ENCODE measurements around the gene PRM3. TPM values are rescaled to one million over a fixed set of nuclear protein-coding genes. Genes with fewer than 3 reads are reported as not detected.

PRM3 gene
- total and polyA plus RNA-seq, 7 donors, result not detected

- Histone ChIP-seq H3K4me1 (peaks cover 0 to 27% (median 14%) of the 10 kb centered on the region in 4 donors), H3K27ac (no peak overlapping the region), H3K4me3 (no peak overlapping the region), H3K9me3 (no peaks in the 10 kb centered on the region), H3K27me3 (no peaks in the 10 kb centered on the region), H3K36me3 (no peaks in the 10 kb centered on the region)
- intact Hi-C loops (cut with DNase I), result loop anchor here (10.0 kb wide), 2 partner anchors 117 to 507 kb away; partner anchors contain the start of gene NUBP1
- WGBS, 2 donors, result 65 to 77% methylated on average over 18 of the region's 18 CpGs
- DNase-seq, result no peak
- TF ChIP-seq POLR2AphosphoS5 (IDR thresholded peaks at IDR 0.05), result no peak
- no peak for TF ChIP-seq POLR2A (IDR thresholded peaks at IDR 0.05)
- no peak for TF ChIP-seq CTCF (IDR thresholded peaks at IDR 0.05)
- TF ChIP-seq EP300 (IDR thresholded peaks at IDR 0.05), result no peak
Observed at GRCh38 chr16:11251525-11252481, 21.6 kb downstream of the PRM3 start.

DNA sequence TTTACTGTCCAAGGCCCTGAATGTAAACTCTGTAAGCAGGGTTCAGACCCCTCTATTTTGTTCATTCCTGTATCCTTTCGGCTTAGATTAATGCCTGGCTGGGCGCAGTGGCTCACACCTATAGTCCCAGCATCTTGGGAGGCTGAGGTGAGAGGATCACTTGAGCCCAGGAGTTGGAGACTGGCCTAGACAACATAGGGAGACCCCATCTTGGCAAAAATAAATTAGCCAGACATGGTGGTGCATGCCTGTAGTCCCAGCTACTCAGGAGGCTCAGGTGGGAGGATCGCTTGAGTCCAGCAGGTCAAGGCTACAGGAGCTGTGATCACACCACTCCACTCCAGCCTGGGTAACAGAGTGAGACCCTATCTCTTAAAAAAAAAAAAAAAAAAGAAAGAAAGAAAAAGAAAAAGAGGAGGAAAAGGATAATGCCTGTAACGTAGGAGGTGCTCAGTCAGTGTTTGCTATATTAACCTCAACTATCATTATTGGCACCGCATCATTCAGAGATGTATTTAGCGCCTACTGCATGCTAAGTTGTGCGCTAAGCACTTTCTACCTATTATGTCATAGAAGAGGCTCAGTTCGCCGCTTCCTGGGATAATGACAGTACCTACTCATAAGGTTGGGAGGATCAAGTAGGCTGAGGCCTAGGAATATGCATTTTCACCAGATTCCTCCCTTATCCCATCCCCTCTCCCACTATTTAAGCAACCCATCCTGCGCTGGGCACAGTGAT lies 22.5 kb downstream of the PRM3 start:
- H3K27me3 ChIP-seq, result no peaks in the 10 kb centered on the region
- H3K27ac ChIP-seq, result no peak overlapping the region
- H3K4me3 ChIP-seq, result no peak overlapping the region
- 95 to 96% methylated on average over 10 of the region's 10 CpGs for WGBS, 2 donors
- intact Hi-C loops (cut with DNase I), result loop anchor here (10.0 kb wide), 2 partner anchors 116 to 506 kb away; partner anchors contain the start of gene NUBP1
- no peak for TF ChIP-seq POLR2A (IDR thresholded peaks at IDR 0.05)
- TF ChIP-seq EP300 (IDR thresholded peaks at IDR 0.05), result no peak
- no peak for TF ChIP-seq POLR2AphosphoS5 (IDR thresholded peaks at IDR 0.05)
- no peak for TF ChIP-seq CTCF (IDR thresholded peaks at IDR 0.05)
- H3K9me3 ChIP-seq, result no peaks in the 10 kb centered on the region
- H3K4me1 ChIP-seq, result peaks cover 0 to 24% (median 12%) of the 10 kb centered on the region in 4 donors
- DNase-seq, result no peak
- no peaks in the 10 kb centered on the region for H3K36me3 ChIP-seq

DNA sequence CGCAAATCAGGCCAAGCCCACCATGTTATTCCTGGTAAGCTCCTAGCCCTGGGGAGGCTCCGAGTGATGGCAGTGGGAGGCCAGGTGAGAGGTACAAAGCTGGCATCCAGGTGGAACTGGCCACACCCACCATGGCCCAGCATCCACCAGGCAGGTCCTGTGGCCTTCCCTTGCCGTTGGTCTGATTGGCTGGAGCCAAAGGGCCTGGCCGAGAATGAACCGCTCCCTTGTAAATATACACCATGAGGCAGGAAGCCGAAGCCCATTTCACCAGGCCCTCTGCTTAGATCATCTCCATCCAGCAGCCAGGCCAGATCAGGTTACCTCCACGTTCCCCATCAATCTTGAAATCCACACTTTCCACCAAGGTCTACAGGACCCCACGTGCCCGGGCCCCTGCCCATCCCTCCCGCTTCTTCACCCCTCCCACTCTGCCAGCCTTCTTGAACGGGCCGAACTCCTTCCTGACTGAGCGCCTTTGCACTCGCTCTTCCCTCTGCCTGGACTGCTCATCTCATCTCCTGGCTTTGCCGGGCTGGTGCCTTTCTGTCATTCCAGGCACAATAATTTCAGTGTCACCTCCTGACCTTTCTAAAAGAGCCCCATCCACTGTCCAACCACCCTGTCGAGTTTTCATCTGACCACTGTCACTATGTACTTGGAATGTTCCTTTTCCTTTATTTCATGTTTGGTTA lies 23.2 kb downstream of the PRM3 start:
- intact Hi-C loops (cut with DNase I), result loop anchor here (10.0 kb wide), 2 partner anchors 115 to 505 kb away; partner anchors contain the start of gene NUBP1
- DNase-seq, result no peak
- H3K27me3 ChIP-seq, result no peaks in the 10 kb centered on the region
- no peaks in the 10 kb centered on the region for H3K36me3 ChIP-seq
- no peak overlapping the region for H3K4me3 ChIP-seq
- H3K4me1 ChIP-seq, result peaks cover 0 to 20% (median 10%) of the 10 kb centered on the region in 4 donors
- 76 to 79% methylated on average over 16 of the region's 16 CpGs for WGBS, 2 donors
- no peaks in the 10 kb centered on the region for H3K9me3 ChIP-seq
- no peak overlapping the region for H3K27ac ChIP-seq
- TF ChIP-seq POLR2AphosphoS5 (IDR thresholded peaks at IDR 0.05), result no peak

GRCh38 chr16:11249233-11250061 lies 24.0 kb downstream of the PRM3 start:
- H3K4me1 ChIP-seq, result peaks cover 0 to 12% (median 4%) of the 10 kb centered on the region in 4 donors
- TF ChIP-seq POLR2AphosphoS5 (IDR thresholded peaks at IDR 0.05), result no peak
- no peak for TF ChIP-seq CTCF (IDR thresholded peaks at IDR 0.05)
- no peak for TF ChIP-seq EP300 (IDR thresholded peaks at IDR 0.05)
- no peak for TF ChIP-seq POLR2A (IDR thresholded peaks at IDR 0.05)
- intact Hi-C loops (cut with DNase I), result loop anchor here (10.0 kb wide), 2 partner anchors 115 to 505 kb away; partner anchors contain the start of gene NUBP1
- H3K27ac ChIP-seq, result no peak overlapping the region
- no peak overlapping the region for H3K4me3 ChIP-seq
- 94 to 95% methylated on average over 63 of the region's 63 CpGs for WGBS, 2 donors
- H3K27me3 ChIP-seq, result no peaks in the 10 kb centered on the region
- no peak for DNase-seq
- H3K9me3 ChIP-seq, result no peaks in the 10 kb centered on the region
- H3K36me3 ChIP-seq, result no peaks in the 10 kb centered on the region

Data from sigmoid colon (tissue), 7 donors.